OCI-LY7 (cell line): Measurements from ENCODE around the gene JAZF1. TPM values are rescaled to one million over a fixed set of nuclear protein-coding genes. Genes with fewer than 3 reads are reported as not detected.

Experiments
- BruUV-seq: library from RNA; stranded (reverse); fragments of 400-500 nt; replicated peaks from 2 replicates; lab custom pipeline; 2021; lab: Mats Ljungman, UMichigan
- CTCF ChIA-PET: fragments of 300-600 bp; sonication (Branson Sonifier 250); formaldehyde crosslinking; loops from one replicate; lab custom pipeline; 2022; ENCODE audit warnings: antibody characterized with exemption; ENCODE audit not compliant: unreplicated experiment; lab: Charles Lee
- POLR2A ChIA-PET: fragments of 300-600 bp; sonication (Branson Sonifier 250); formaldehyde crosslinking; loops from one replicate; lab custom pipeline; 2022; ENCODE audit warnings: antibody characterized with exemption; lab: Charles Lee
- DNase-seq: peaks from one replicate; pipeline ENCODE4 v3.0.0-alpha.2; 2015; ENCODE audit warnings: low spot score
- H2AFZ ChIP-seq: fragments of 200-600 bp; sonication (generic), shearing (Covaris generic); 2 replicates; pipeline ENCODE4 v1.6.1; 2014; ENCODE audit warnings: mild to moderate bottlenecking, antibody characterized with exemption, low read length, moderate library complexity
- H3K27ac ChIP-seq: fragments of 200-600 bp; sonication (generic); 2 replicates; pipeline ENCODE4 v1.5.1; 2014; ENCODE audit warnings: mixed run types, low read depth, mild to moderate bottlenecking, moderate library complexity, low read length, inconsistent platforms; ENCODE audit not compliant: poor library complexity, severe bottlenecking
- H3K36me3 ChIP-seq: fragments of 200-600 bp; sonication (generic); 2 replicates; pipeline ENCODE4 v1.6.1; 2014; ENCODE audit warnings: mild to moderate bottlenecking, antibody characterized with exemption, low read length, moderate library complexity, mixed read lengths; ENCODE audit not compliant: insufficient read depth
- H3K4me1 ChIP-seq: fragments of 200-600 bp; sonication (generic); 2 replicates; pipeline ENCODE4 v1.5.1; 2014; ENCODE audit warnings: mild to moderate bottlenecking, low read length; ENCODE audit not compliant: insufficient read depth, poor library complexity, severe bottlenecking
- H3K4me2 ChIP-seq: fragments of 200-600 bp; sonication (generic); 2 replicates; pipeline ENCODE4 v1.6.1; 2014; ENCODE audit warnings: mild to moderate bottlenecking, low read length
- H3K4me3 ChIP-seq: fragments of 200-600 bp; sonication (generic); 2 replicates; pipeline ENCODE4 v1.5.1; 2014; ENCODE audit warnings: mild to moderate bottlenecking, low read depth, low read length; ENCODE audit not compliant: poor library complexity, severe bottlenecking
- H3K79me2 ChIP-seq: fragments of 200-600 bp; sonication (generic); 2 replicates; pipeline ENCODE4 v1.6.1; 2016; ENCODE audit warnings: low read depth, mild to moderate bottlenecking, low read length, moderate library complexity, mixed read lengths; ENCODE audit not compliant: insufficient read depth
- H3K9me2 ChIP-seq: fragments of 200-600 bp; sonication (generic); 2 replicates; pipeline ENCODE4 v1.6.1; 2016; ENCODE audit warnings: mild to moderate bottlenecking, low read length, mixed read lengths; ENCODE audit not compliant: insufficient read depth
- H3K9me3 ChIP-seq: fragments of 200-600 bp; sonication (generic); 2 replicates; pipeline ENCODE4 v1.6.1; 2014; ENCODE audit warnings: mild to moderate bottlenecking, mixed run types, low read length, mixed read lengths
- H4K20me1 ChIP-seq: fragments of 200-600 bp; sonication (generic); 2 replicates; pipeline ENCODE4 v1.6.1; 2014; ENCODE audit warnings: mild to moderate bottlenecking, antibody characterized with exemption, low read length, moderate library complexity, mixed read lengths; ENCODE audit not compliant: insufficient read depth
- CTCF ChIP-seq: fragments of 200-600 bp; sonication (generic); conservative IDR thresholded peaks from 2 replicates; pipeline ENCODE4 v1.5.1; 2014; ENCODE audit warnings: mild to moderate bottlenecking, antibody characterized with exemption, low read length, moderate library complexity, mixed read lengths
- EZH2phosphoT487 ChIP-seq: fragments of 200-600 bp; sonication (generic); IDR thresholded peaks from 2 replicates; pipeline ENCODE4 v1.6.1; 2018; ENCODE audit warnings: low read depth, borderline replicate concordance, mild to moderate bottlenecking, mixed run types, antibody characterized with exemption, low read length, moderate library complexity, mixed read lengths
- intact Hi-C: fragments of 100-400 bp; cut with micrococcal nuclease; formaldehyde crosslinking; loops from one replicate; pipeline ENCODE4 v1.10.0; 2022; ENCODE audit not compliant: unreplicated experiment
- total RNA-seq, 2 experiments: library from RNA; depleted of rRNA in 1 of 2; stranded (reverse); fragments of >200 nt in 1 of 2; shearing (Covaris generic) in 1 of 2; gene quantifications; 2 replicates each; pipeline ENCODE4 v1.2.3, GENCODE V29; 2014 to 2022

Gene JAZF1
- total RNA-seq, 2 experiments from 2014 or later = 6.3 to 25.0 TPM

- no peaks in the 10 kb centered on the region for H3K79me2 ChIP-seq
- TF ChIP-seq CTCF (no peak), EZH2phosphoT487 (no peak)
- intact Hi-C loops = no loop called here
- no TSS peak for BruUV-seq
- no peaks in the 10 kb centered on the region for H3K4me1 ChIP-seq
- H3K9me3 ChIP-seq = no peaks in the 10 kb centered on the region
- H4K20me1 ChIP-seq = no peaks in the 10 kb centered on the region
- DNase-seq = no peak
- CTCF ChIA-PET = interaction anchor here (0.9 kb wide), 1 partner anchor 9 kb away, joined by 3 read pairs; no protein-coding TSS in a partner anchor
- POLR2A ChIA-PET = no interaction called here
- H2AFZ ChIP-seq = no peak overlapping the region
- H3K36me3 ChIP-seq = no peaks in the 10 kb centered on the region
- no peak overlapping the region for H3K27ac ChIP-seq
- no peaks in the 10 kb centered on the region for H3K9me2 ChIP-seq
- H3K4me3 ChIP-seq = no peak overlapping the region
- H3K4me2 ChIP-seq = no peak overlapping the region
These were observed 310.0 kb downstream of the JAZF1 start for GRCh38 chr7:27870595-27870994.

GRCh38 chr7:27869056-27869455, 311.5 kb downstream of the JAZF1 start:
- Histone ChIP-seq H4K20me1 (no peaks in the 10 kb centered on the region), H3K9me3 (no peaks in the 10 kb centered on the region), H3K79me2 (no peaks in the 10 kb centered on the region), H3K36me3 (no peaks in the 10 kb centered on the region), H3K27ac (no peak overlapping the region), H3K4me1 (no peaks in the 10 kb centered on the region), H3K9me2 (no peaks in the 10 kb centered on the region), H2AFZ (no peak overlapping the region), H3K4me2 (no peak overlapping the region), H3K4me3 (no peak overlapping the region)
- CTCF ChIA-PET = no interaction called here
- TF ChIP-seq EZH2phosphoT487 (no peak), CTCF (no peak)
- POLR2A ChIA-PET = interaction anchor here (1.3 kb wide), 1 partner anchor 25 kb away, joined by 3 read pairs; no protein-coding TSS in a partner anchor
- intact Hi-C loops = no loop called here
- DNase-seq = no peak
- no TSS peak for BruUV-seq

- Histone ChIP-seq H3K9me2 (no peaks in the 10 kb centered on the region), H3K79me2 (no peaks in the 10 kb centered on the region), H3K36me3 (no peaks in the 10 kb centered on the region), H3K27ac (no peak overlapping the region), H2AFZ (no peak overlapping the region), H3K4me2 (no peak overlapping the region), H3K9me3 (no peaks in the 10 kb centered on the region), H4K20me1 (no peaks in the 10 kb centered on the region), H3K4me1 (no peaks in the 10 kb centered on the region), H3K4me3 (no peak overlapping the region)
- POLR2A ChIA-PET = no interaction called here
- TF ChIP-seq CTCF (no peak), EZH2phosphoT487 (no peak)
- CTCF ChIA-PET = no interaction called here
- DNase-seq = no peak
- no TSS peak for BruUV-seq
- intact Hi-C loops = no loop called here
These were observed 312.5 kb downstream of the JAZF1 start for GRCh38 chr7:27868131-27868550.
